Endometrial microvascular endothelial cells (primary cell): ENCODE results near the gene CXCL9. TPM values are rescaled to one million over a fixed set of nuclear protein-coding genes. Genes with fewer than 3 reads are reported as not detected.
"Not testable (repeated sequence)": the region's sequence is repeated elsewhere in the genome, so short reads cannot be mapped to it uniquely, and the experiment has no call there.

Experiments used
- in situ Hi-C: cut with HindIII; loops from 2 replicates; pipeline ENCODE4 v1.10.0; 2017; ENCODE audit warnings: low sequenced_read_pairs, low pct_unique_long_range_greater_than_20kb; ENCODE audit errors: inconsistent ontology term
- total RNA-seq: library from RNA; depleted of rRNA; stranded (reverse); fragments of >200 nt; gene quantifications from one replicate; pipeline ENCODE4 v1.2.3, GENCODE V29; 2015; ENCODE audit errors: inconsistent ontology term

Gene CXCL9
- not detected for total RNA-seq

DNA sequence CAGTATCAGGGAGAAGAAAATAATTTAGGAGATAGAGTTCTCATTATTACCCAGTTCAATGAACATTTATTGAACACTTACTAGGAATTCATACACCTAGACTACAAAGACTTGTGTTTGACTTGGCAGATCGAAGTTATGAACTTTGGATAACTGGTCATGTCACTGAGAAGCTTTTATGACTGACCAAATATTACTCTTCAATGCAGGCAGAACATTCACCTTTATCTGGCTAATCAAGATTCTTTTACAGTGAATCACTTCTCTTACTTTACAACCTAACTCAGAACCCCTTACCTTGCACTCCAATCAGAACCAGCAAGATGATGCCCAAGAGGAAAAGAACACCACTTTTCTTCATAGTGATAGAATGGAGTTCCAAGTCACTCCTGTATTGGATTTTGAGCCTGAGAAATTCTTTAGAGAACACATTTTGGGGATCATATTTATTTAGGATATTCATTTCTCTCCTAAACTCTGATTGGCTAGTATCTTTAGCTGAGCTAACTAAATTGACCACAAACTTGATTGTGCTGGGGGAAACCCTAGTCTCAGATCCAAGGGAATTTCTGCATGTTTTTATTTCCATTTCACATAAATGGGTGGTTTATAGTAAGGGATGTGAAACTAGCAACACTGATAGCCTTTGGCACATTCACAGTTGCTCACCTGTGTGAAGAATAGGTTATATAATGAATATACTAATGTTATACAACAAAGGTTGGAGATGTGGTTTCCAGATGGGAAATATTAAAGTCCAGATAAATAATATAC lies at the start of gene CXCL9:
TSS of gene CXCL9 (minus strand) at position 421 of the 774 bp plus-strand sequence. CDS start at position 361, 60 bp downstream.
- in situ Hi-C loops: no loop called here

- in situ Hi-C loops: no loop called here
These were observed 48.1 kb upstream of the CXCL9 start for GRCh38 chr4:76055421-76055820.

DNA sequence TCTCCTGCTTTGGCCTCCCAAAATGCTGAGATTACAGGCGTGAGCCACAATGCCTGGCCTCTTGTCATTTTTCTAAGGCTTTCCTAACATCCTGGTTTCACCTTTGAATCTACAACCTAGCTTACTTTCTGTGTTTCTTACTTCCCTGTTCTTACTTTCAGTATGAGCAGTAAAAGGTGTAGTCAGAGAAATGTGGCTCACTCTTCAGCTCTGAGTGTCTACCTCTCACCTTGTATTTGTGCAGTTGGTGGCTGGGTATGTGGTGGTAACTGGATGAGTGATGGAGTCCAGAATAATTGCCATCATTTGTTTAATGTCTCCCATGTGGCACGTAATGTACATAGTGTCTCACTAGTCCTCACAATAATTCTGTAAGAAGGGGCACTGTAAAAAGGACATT lies 47.7 kb upstream of the CXCL9 start:
- in situ Hi-C loops: no loop called here

- in situ Hi-C loops: no loop called here
These were observed 46.4 kb upstream of the CXCL9 start for GRCh38 chr4:76053730-76054129.

- in situ Hi-C loops: not testable (repeated sequence)
These were observed 43.3 kb upstream of the CXCL9 start for GRCh38 chr4:76050560-76051050.

GRCh38 chr4:76049860-76050416 lies 42.6 kb upstream of the CXCL9 start:
- in situ Hi-C loops: not testable (repeated sequence)

- in situ Hi-C loops: not testable (repeated sequence)
These were observed 37.4 kb upstream of the CXCL9 start for GRCh38 chr4:76044686-76045085.

DNA sequence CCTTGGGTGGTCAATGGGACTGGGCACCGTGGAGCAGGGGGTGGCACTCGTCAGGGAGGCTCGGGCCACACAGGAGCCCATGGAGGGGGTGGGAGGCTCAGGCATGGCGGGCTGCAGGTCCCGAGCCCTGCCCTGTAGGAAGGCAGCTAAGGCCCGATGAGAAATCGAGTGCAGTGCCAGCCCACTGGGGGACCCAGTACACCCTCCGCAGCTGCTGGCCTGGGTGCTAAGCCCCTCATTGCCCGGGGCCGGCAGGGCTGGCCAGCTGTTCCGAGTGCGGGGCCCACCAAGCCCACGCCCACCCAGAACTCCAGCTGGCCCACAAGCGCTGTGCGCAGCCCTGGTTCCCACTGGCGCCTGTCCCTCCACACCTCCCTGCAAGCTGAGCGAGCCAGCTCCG lies 36.0 kb upstream of the CXCL9 start:
- in situ Hi-C loops: not testable (repeated sequence)

DNA sequence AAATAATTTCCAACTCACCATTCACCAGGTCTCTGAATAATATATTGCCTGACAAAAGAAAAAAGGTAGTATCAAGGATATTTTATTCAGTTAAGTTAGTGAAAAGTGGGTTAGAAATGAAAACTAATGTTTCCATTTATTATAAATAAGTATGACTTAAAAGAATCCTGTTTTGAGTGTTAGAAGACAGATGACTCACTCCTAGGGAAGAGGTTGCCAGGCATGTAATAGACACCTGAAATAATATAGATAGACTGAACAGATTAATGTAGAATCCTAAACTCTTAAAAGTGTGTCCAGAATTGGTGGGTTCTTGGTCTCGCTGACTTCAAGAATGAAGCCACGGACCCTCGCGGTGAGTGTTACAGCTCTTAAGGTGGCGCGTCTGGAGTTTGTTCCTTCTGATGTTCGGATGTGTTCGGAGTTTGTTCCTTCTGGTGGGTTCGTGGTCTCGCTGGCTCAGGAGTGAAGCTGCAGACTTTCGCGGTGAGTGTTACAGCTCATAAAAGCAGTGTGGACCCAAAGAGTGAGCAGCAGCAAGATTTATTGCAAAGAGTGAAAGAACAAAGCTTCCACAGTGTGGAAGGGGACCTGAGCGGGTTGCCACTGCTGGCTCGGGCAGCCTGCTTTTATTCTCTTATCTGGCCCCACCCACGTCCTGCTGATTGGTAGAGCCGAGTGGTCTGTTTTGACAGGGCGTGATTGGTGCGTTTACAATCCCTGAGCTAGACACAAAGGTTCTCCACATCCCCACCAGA lies 35.1 kb upstream of the CXCL9 start:
- in situ Hi-C loops: not testable (repeated sequence)

- in situ Hi-C loops: no loop called here
These were observed 29.5 kb upstream of the CXCL9 start for GRCh38 chr4:76036855-76037254.

DNA sequence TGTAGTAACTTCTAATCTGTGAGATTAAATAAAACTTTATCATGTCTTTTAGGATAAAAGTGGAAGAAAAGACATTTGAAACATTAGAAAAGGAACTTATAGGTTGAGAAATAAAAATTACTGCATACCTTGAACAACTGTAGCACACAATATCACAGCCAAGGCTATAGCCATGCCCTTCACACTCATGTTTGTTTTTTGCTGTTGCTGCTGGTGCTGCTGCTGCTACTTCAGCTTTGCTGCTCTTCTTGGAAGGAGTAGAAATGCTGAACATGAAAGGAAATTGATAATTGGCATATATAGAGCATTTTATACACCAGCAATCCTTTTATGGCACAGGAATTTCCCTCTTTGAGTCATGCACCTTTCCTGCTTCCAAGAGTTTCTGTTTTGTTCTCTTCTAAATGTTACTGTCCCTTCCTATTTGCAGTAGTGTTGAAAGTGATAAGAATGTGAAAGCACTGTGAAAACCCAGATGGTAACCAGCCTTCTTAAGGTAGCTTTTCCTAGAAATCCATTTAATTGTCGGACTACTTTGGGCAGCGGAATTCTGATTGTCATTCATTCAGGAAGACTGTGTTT lies 28.6 kb upstream of the CXCL9 start, which contains the start of gene CXCL11:
TSS of gene CXCL11 (minus strand) at position 272 of the 582 bp plus-strand sequence. CDS start at position 189, 83 bp downstream.
- in situ Hi-C loops: no loop called here

- in situ Hi-C loops: no loop called here
These were observed 27.8 kb upstream of the CXCL9 start for GRCh38 chr4:76035141-76035540.

- in situ Hi-C loops: no loop called here
These were observed 22.0 kb upstream of the CXCL9 start for GRCh38 chr4:76029300-76029699.

DNA sequence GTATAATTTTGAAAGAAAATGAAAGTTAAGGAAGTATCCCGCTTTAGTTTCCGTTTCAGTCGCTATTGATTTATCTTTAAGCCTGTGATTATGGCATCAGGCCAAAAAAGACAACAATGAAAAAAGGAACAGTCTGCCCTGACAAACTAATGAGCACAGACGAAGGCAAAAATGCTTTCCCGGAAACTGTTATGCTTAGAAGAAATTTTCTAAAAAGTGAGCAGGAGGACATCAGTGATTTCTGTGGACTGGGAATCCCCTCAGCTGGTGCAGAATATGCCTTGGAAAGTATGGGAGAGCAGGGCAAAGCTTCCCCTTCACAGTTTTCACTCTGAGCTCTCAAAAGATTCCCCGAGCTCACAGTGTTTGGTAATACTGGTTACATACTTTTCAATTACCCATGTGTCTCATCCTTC lies 21.0 kb upstream of the CXCL9 start:
- in situ Hi-C loops: no loop called here

GRCh38 chr4:76024065-76024464 lies 16.8 kb upstream of the CXCL9 start:
- in situ Hi-C loops: no loop called here

GRCh38 chr4:76023389-76023788 lies 16.1 kb upstream of the CXCL9 start, which contains the start of gene CXCL10:
Gene CXCL10, minus strand, starts transcription at chr4:76023497. Its CDS starts 66 bp downstream, at chr4:76023431.
- in situ Hi-C loops: no loop called here

- in situ Hi-C loops: no loop called here
These were observed 15.4 kb upstream of the CXCL9 start for GRCh38 chr4:76022677-76023076.

- in situ Hi-C loops: no loop called here
These were observed 14.7 kb upstream of the CXCL9 start for GRCh38 chr4:76022031-76022430.

DNA sequence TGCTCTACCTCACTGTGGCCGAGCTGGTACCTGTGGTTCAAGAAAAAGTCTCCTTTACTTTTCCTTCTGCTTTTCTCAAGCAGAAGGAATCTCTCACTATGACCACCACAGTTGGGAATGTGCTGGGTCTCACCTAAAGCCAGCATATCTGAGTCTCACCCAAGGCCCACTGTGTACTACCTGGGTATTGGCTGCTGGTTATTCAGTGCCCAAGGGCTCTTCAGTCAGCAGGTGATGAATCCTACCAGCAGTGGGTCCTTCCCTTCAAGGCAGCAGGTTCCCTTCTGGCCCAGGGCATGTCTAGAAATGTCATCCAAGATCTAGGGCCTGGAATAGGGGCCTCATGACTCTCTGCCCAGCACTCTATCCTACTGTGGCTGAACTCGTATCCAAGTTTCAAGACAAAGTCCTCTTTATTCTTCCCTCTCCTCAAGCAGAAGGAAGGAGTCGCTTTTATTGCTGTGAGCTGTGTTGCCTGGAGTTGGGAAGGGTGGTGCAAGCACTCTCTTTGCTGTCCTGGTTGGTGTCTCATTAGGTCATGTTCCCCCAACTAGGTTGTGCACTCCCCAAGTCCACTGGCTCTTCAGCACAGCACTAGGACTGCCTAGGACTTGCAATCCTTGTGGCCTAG lies 9.9 kb upstream of the CXCL9 start:
- in situ Hi-C loops: no loop called here
